ENCODE measurements around the gene MSANTD7.
"Not testable (repeated sequence)": the region's sequence is repeated elsewhere in the genome, so short reads cannot be mapped to it uniquely, and the experiment has no call there.

DNA sequence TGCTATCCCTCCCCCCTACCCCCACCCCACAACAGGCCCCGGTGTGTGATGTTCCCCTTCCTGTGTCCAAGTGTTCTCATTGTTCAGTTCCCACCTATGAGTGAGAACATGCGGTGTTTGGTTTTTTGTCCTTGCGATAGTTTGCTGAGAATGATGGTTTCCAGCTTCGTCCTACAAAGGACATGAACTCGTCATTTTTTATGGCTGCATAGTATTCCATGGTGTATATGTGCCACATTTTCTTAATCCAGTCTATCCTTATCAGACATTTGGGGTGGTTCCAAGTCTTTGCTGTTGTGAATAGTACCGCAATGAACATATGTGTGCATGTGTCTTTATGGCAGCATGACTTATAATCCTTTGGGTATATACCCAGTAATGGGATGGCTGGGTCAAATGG is 26.4 kb downstream of the MSANTD7 start:
- TF ChIP-seq POLR2AphosphoS5 (IDR thresholded peaks at IDR 0.05; ENCODE audit: low read depth, low read length); POLR2A (IDR thresholded peaks at IDR 0.05; ENCODE audit: low read depth, low read length); POU2F2 (IDR thresholded peaks at IDR 0.05; ENCODE audit: low read depth, low read length); SPI1 (IDR thresholded peaks at IDR 0.05; ENCODE audit: low read depth, low read length); PAX5 (IDR thresholded peaks at IDR 0.05; ENCODE audit: insufficient read depth, low read length, severe bottlenecking): not testable (repeated sequence)
